Calu3 (cell line): ENCODE data around the gene TCF12. TPM values are rescaled to one million over a fixed set of nuclear protein-coding genes. Genes with fewer than 3 reads are reported as not detected.

Experiments
- BruUV-seq: library from RNA; stranded (reverse); fragments of 400-500 nt; replicated peaks from 2 replicates; lab custom pipeline; 2021; lab: Mats Ljungman, UMichigan
- CTCF ChIA-PET: fragments of 300-600 bp; sonication (Branson Sonifier 250); formaldehyde crosslinking; loops from one replicate; lab custom pipeline; 2022; ENCODE audit warnings: antibody characterized with exemption; lab: Charles Lee
- DNase-seq: peaks from one replicate; pipeline ENCODE4 v3.0.0; 2022
- H3K27ac Mint-ChIP-seq: one replicate; pipeline ENCODE4 v1.8.0; 2022; ENCODE audit warnings: mixed read lengths; ENCODE audit not compliant: unreplicated experiment
- H3K27me3 Mint-ChIP-seq: one replicate; pipeline ENCODE4 v1.8.0; 2022; ENCODE audit warnings: mixed read lengths; ENCODE audit not compliant: unreplicated experiment
- H3K36me3 Mint-ChIP-seq: one replicate; pipeline ENCODE4 v1.8.0; 2022; ENCODE audit warnings: mild to moderate bottlenecking, moderate library complexity, mixed read lengths; ENCODE audit not compliant: insufficient read depth, unreplicated experiment
- H3K4me1 Mint-ChIP-seq: one replicate; pipeline ENCODE4 v1.8.0; 2022; ENCODE audit warnings: mild to moderate bottlenecking, low read depth, mixed read lengths; ENCODE audit not compliant: unreplicated experiment
- H3K4me3 Mint-ChIP-seq: one replicate; pipeline ENCODE4 v1.8.0; 2022; ENCODE audit warnings: mild to moderate bottlenecking, low read depth, moderate library complexity, mixed read lengths; ENCODE audit not compliant: unreplicated experiment
- H3K9me3 Mint-ChIP-seq: one replicate; pipeline ENCODE4 v1.8.0; 2022; ENCODE audit warnings: low read depth, mixed read lengths; ENCODE audit not compliant: unreplicated experiment
- intact Hi-C: fragments of 100-400 bp; cut with micrococcal nuclease; formaldehyde crosslinking; loops from one replicate; pipeline ENCODE4 v1.10.0; 2022; ENCODE audit not compliant: unreplicated experiment
- total RNA-seq: library from RNA; stranded (reverse); gene quantifications from 2 replicates; pipeline ENCODE4 v1.2.3, GENCODE V29; 2022
- TF ChIP-seq, protein P1 (sequence below): fragments of 200-600 bp; IDR thresholded peaks from one replicate; pipeline ENCODE4 v1.8.0; 2022; ENCODE audit warnings: antibody characterized with exemption; ENCODE audit not compliant: unreplicated experiment

TCF12 gene
- total RNA-seq, 1 experiment from 2014 or later, result 127 TPM

DNA sequence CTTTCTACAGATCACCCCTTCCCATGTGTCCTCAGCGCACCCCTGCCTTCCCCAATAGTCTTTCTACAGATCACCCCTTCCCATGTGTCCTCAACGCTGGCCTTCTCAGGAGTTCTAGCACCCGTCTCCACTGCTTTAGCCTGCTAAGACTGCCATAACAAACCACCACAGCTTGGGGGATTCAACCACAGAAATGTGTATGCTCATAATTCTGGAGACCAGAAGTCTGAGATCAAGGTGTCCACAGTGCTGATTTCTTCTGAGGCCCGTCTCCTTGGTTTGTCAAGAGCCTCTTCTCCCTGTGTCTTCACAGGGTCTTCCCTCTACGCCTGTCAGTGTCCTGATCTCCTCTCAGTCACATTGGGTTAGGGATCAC lies 389.7 kb downstream of the TCF12 start:
- no peak for DNase-seq
- Mint-ChIP-seq H3K27ac (no peak overlapping the region), H3K9me3 (no peaks in the 10 kb centered on the region), H3K4me1 (peaks cover 8% of the 10 kb centered on the region), H3K4me3 (no peak overlapping the region), H3K36me3 (no peaks in the 10 kb centered on the region), H3K27me3 (no peaks in the 10 kb centered on the region)
- TF ChIP-seq, protein P1, sequence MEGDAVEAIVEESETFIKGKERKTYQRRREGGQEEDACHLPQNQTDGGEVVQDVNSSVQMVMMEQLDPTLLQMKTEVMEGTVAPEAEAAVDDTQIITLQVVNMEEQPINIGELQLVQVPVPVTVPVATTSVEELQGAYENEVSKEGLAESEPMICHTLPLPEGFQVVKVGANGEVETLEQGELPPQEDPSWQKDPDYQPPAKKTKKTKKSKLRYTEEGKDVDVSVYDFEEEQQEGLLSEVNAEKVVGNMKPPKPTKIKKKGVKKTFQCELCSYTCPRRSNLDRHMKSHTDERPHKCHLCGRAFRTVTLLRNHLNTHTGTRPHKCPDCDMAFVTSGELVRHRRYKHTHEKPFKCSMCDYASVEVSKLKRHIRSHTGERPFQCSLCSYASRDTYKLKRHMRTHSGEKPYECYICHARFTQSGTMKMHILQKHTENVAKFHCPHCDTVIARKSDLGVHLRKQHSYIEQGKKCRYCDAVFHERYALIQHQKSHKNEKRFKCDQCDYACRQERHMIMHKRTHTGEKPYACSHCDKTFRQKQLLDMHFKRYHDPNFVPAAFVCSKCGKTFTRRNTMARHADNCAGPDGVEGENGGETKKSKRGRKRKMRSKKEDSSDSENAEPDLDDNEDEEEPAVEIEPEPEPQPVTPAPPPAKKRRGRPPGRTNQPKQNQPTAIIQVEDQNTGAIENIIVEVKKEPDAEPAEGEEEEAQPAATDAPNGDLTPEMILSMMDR, result no peak
- CTCF ChIA-PET, result interaction anchor here (1.1 kb wide), 1 partner anchor 222 kb away, joined by 3 read pairs; no protein-coding TSS in a partner anchor
- intact Hi-C loops, result loop anchor here (5.0 kb wide), 1 partner anchor 486 kb away; no protein-coding TSS in a partner anchor
- no TSS peak for BruUV-seq

DNA sequence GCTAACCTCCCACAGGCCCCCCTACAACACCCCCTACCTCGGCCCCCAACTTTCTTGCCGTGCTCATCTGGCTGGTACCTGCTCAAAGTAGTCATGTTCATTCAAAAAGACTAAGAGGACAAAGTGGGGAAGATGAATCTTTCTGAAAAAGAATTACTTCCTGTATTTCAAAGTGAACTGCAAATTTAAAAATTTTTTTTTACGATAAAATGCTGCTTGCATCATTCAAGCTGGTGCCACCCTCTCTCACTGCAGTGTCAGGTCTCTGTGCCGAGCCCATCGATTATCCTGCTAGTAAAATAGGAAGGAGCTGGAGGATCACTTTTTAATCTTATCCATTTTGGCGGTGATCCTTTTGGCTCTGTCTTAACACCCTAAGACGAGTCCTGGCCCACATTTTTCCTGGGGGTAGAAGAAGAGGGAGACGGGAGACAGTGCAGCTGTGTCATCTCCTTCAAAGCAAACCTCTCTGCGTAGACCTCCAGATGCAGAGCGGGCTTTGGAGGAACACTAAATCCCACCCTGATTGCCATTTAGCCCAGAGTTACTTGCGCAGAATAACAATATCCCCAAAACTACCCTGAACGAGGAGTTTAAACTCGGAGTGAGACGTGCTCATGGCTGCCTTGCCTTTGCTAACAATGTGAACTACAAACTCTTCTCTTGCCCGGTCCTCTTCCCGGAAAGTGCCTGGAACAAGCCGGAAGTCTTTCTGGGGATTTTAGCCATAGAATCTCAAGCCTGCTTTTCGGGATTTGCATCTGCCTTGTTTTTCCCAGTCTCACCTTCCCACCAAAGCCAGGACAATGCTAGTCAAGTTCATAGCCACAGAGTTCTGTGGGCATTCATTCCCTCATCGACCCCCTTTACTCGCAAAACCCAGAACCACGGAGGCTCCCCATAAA lies 391.7 kb downstream of the TCF12 start:
- CTCF ChIA-PET, result interaction anchor here (0.7 kb wide), 1 partner anchor 217 kb away, joined by 6 read pairs; no protein-coding TSS in a partner anchor
- Mint-ChIP-seq H3K27ac (no peak overlapping the region), H3K36me3 (no peaks in the 10 kb centered on the region), H3K4me3 (no peak overlapping the region), H3K4me1 (peaks cover 8% of the 10 kb centered on the region), H3K9me3 (no peaks in the 10 kb centered on the region), H3K27me3 (no peaks in the 10 kb centered on the region)
- BruUV-seq, result no TSS peak
- no peak for DNase-seq
- intact Hi-C loops, result loop anchor here (5.0 kb wide), 1 partner anchor 488 kb away; no protein-coding TSS in a partner anchor
- TF ChIP-seq, protein P1, result no peak

DNA sequence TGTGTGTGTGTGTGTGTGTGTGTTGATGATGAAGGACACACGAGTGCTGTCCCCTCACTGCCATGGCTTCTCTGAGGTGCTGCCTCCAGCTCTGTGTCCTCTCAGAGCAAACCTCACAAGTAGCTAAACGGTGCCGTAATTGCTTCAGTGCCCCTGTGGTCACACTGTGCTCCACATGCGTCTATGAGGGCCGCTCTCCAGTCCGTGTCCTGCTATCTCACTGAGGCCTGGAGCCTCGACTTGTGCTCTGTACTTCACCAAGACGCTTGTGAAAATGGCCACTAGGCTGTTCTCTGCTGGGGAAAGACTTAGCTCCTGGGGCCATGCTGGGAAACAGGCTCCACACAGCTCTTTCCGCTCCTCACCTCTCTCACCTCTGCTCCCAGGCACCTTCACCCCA lies 392.4 kb downstream of the TCF12 start:
- Mint-ChIP-seq H3K27me3 (no peaks in the 10 kb centered on the region), H3K4me1 (peaks cover 7% of the 10 kb centered on the region), H3K27ac (no peak overlapping the region), H3K4me3 (no peak overlapping the region), H3K9me3 (no peaks in the 10 kb centered on the region), H3K36me3 (no peaks in the 10 kb centered on the region)
- CTCF ChIA-PET, result interaction anchor here (0.7 kb wide), 1 partner anchor 216 kb away, joined by 6 read pairs; no protein-coding TSS in a partner anchor
- DNase-seq, result no peak
- intact Hi-C loops, result no loop called here
- BruUV-seq, result no TSS peak
- TF ChIP-seq, protein P1, result no peak

DNA sequence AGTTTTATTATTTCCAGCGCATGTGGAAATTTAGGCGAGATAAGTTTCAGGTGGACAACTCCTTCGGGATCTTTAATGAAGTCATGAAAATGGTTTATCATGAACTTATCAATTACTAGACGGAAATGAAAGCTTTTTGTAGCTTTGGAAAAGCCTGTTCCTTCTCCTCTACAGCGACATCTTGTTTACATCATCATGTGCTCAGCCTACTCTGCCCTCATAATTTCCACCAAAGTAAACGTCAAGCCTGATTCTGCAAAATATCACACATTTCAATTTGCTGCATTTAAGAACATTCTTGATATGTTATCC lies 393.5 kb downstream of the TCF12 start:
- TF ChIP-seq, protein P1, result no peak
- Mint-ChIP-seq H3K27ac (no peak overlapping the region), H3K9me3 (no peaks in the 10 kb centered on the region), H3K4me1 (no peaks in the 10 kb centered on the region), H3K4me3 (no peak overlapping the region), H3K36me3 (no peaks in the 10 kb centered on the region), H3K27me3 (no peaks in the 10 kb centered on the region)
- CTCF ChIA-PET, result interaction anchor here (0.9 kb wide), 1 partner anchor 22 kb away, joined by 3 read pairs; no protein-coding TSS in a partner anchor
- intact Hi-C loops, result no loop called here
- DNase-seq, result no peak
- BruUV-seq, result no TSS peak
